HepG2 (cell line): ENCODE results near the gene RGS19. TPM values are rescaled to one million over a fixed set of nuclear protein-coding genes. Genes with fewer than 3 reads are reported as not detected.
A peak's percentile ranks its signal among the peaks of the same experiment; 100 is the strongest.

Experiments
- ELF4 ChIP-seq: sonication (generic); formaldehyde crosslinking; IDR thresholded peaks from 2 replicates; pipeline ENCODE4 v1.5.0; 2020; ENCODE audit warnings: missing genetic modification reagents, mild to moderate bottlenecking, moderate library complexity, borderline replicate concordance
- ETV5 ChIP-seq: IDR thresholded peaks from 2 replicates; pipeline ENCODE4 v1.6.1; 2018; ENCODE audit warnings: missing biosample characterization, missing genetic modification reagents, inconsistent platforms, borderline replicate concordance
- FIP1L1 ChIP-seq: fragments of 200-400 bp; formaldehyde crosslinking; IDR thresholded peaks from 2 replicates; pipeline ENCODE4 v1.6.1; 2018; ENCODE audit warnings: low read depth, mild to moderate bottlenecking, low read length, moderate library complexity, borderline replicate concordance; ENCODE audit not compliant: insufficient read depth
- JUND ChIP-seq: sonication (generic); formaldehyde crosslinking; IDR thresholded peaks from 2 replicates; pipeline ENCODE4 v1.8.0; 2022; ENCODE audit warnings: mild to moderate bottlenecking, missing genetic modification reagents
- KLF15 ChIP-seq: sonication (generic); formaldehyde crosslinking; IDR thresholded peaks from 2 replicates; pipeline ENCODE4 v1.8.1; 2023; ENCODE audit warnings: borderline replicate concordance, mild to moderate bottlenecking, inconsistent platforms, missing genetic modification reagents, mixed read lengths
- NFKBIZ ChIP-seq: IDR thresholded peaks from 2 replicates; pipeline ENCODE4 v1.6.1; 2018; ENCODE audit warnings: missing genetic modification reagents, missing compliant biosample characterization
- RBM39 ChIP-seq: fragments of 200-400 bp; formaldehyde crosslinking; IDR thresholded peaks from one replicate; pipeline ENCODE4 v1.6.1; 2018; ENCODE audit warnings: antibody characterized with exemption, mild to moderate bottlenecking, low read depth, low read length; ENCODE audit not compliant: poor library complexity, severe bottlenecking
- REPIN1 ChIP-seq: sonication (generic); formaldehyde crosslinking; IDR thresholded peaks from 2 replicates; pipeline ENCODE4 v1.8.0; 2022; ENCODE audit warnings: missing genetic modification reagents, low read depth, mild to moderate bottlenecking, borderline replicate concordance
- SRF ChIP-seq: IDR thresholded peaks from 2 replicates; pipeline ENCODE4 v1.6.1; 2011; ENCODE audit warnings: mild to moderate bottlenecking, low read depth, low read length, moderate library complexity
- ZFP82 ChIP-seq: sonication (generic); formaldehyde crosslinking; IDR thresholded peaks from 2 replicates; pipeline ENCODE4 v1.5.1; 2020; ENCODE audit warnings: mild to moderate bottlenecking, missing genetic modification reagents, borderline replicate concordance
- ZMAT3 ChIP-seq: sonication (generic); formaldehyde crosslinking; conservative IDR thresholded peaks from 2 replicates; pipeline ENCODE4 v1.7.0; 2021; ENCODE audit warnings: missing genetic modification reagents
- ZNF318 ChIP-seq: sonication (generic); formaldehyde crosslinking; IDR thresholded peaks from 2 replicates; pipeline ENCODE4 v1.4.0; 2020; ENCODE audit warnings: mild to moderate bottlenecking, missing genetic modification reagents
- ZNF333 ChIP-seq: sonication (generic); formaldehyde crosslinking; IDR thresholded peaks from 2 replicates; pipeline ENCODE4 v1.4.0; 2020; ENCODE audit warnings: mild to moderate bottlenecking, missing genetic modification reagents, borderline replicate concordance
- ZNF34 ChIP-seq: sonication (generic); formaldehyde crosslinking; IDR thresholded peaks from 2 replicates; pipeline ENCODE4 v1.4.0; 2020; ENCODE audit warnings: mild to moderate bottlenecking, missing genetic modification reagents, borderline replicate concordance
- ZNF451 ChIP-seq: sonication (generic); formaldehyde crosslinking; IDR thresholded peaks from 2 replicates; pipeline ENCODE4 v1.5.0; 2020; ENCODE audit warnings: mild to moderate bottlenecking, missing genetic modification reagents
- ZNF513 ChIP-seq: sonication (generic); formaldehyde crosslinking; conservative IDR thresholded peaks from 2 replicates; pipeline ENCODE4 v1.5.0; 2020; ENCODE audit warnings: missing genetic modification reagents
- ZNF557 ChIP-seq: sonication (generic); formaldehyde crosslinking; IDR thresholded peaks from 2 replicates; pipeline ENCODE4 v1.4.0; 2020; ENCODE audit warnings: missing genetic modification reagents
- polyA plus RNA-seq, 8 experiments: library from polyadenylated mRNA; depleted of rRNA in 3 of 8; stranded (reverse) in 7 of 8; unstranded in 1 of 8; fragments of >200 nt; fragmentation: Illumina TruSeq in 4 of 8; extraction: Trizol in 4 of 8; gene quantifications; 2 replicates each; pipeline versions ENCODE4 v1.2.1 to v1.2.3, GENCODE V29; 2011 to 2016; ENCODE audit warnings: low read depth in 4 of 8, missing spikeins in 1 of 8, mixed read lengths in 1 of 8; ENCODE audit not compliant: insufficient read depth in 1 of 8
- total RNA-seq, 5 experiments: library from RNA; depleted of rRNA; stranded (reverse); fragments of >200 nt; fragmentation: Illumina TruSeq; extraction: Trizol; gene quantifications; 2 replicates each; pipeline ENCODE4 v1.2.3, GENCODE V29; 2016; ENCODE audit warnings: low read depth in 1 of 5

The RGS19 gene
- total and polyA plus RNA-seq, 2 of the 13 experiments (the other 11 are each of a cell fraction or from before 2014, with no cell fraction given): 10.7 to 11.9 TPM

GRCh38 chr20:64050261-64051032 is 28.9 kb downstream of the RGS19 start (continued):
- TF ChIP-seq ZFP82 (CRISPR knock-in tag) (no peak), ZNF557 (CRISPR knock-in tag) (no peak; the same call in 1 of the 2 replicates), JUND (CRISPR knock-in tag) (no peak), FIP1L1 (0 out of 2 replicates have a peak, but pooled peaks have one; percentile 13), ZNF513 (CRISPR knock-in tag) (0 out of 2 replicates have a peak, but pooled peaks have one; percentile 91), RBM39 (no peak), ZMAT3 (CRISPR knock-in tag) (peak; percentile 86), ZNF333 (CRISPR knock-in tag) (no peak), ETV5 (CRISPR knock-in tag) (peak; percentile 79), NFKBIZ (CRISPR knock-in tag) (peak; percentile 10; the same call in 1 of the 2 replicates), ELF4 (CRISPR knock-in tag) (no peak; the same call in 1 of the 2 replicates), ZNF451 (peak; percentile 65; the same call in 1 of the 2 replicates), ZNF34 (CRISPR knock-in tag) (no peak), ZNF318 (CRISPR knock-in tag) (0 out of 2 replicates have a peak, but pooled peaks have one; percentile 0), SRF (no peak), REPIN1 (CRISPR knock-in tag) (peak; percentile 94), KLF15 (CRISPR knock-in tag) (peak; percentile 72)
